GM21390 (cell line): ENCODE results near the gene PIK3R6.
A peak's percentile ranks its signal among the peaks of the same experiment; 100 is the strongest.

ENCODE experiments used
- ATAC-seq: cut with Tn5 transposase; IDR thresholded peaks from one replicate; pipeline ENCODE4 v1.9.1; 2021; ENCODE audit not compliant: unreplicated experiment

Gene PIK3R6

GRCh38 chr17:8875436-8875835 lies 8.0 kb upstream of the PIK3R6 start:
- no peak for ATAC-seq

- no peak for ATAC-seq
Measured at GRCh38 chr17:8873801-8874715, 6.6 kb upstream of the PIK3R6 start.

GRCh38 chr17:8872705-8873435 lies 5.4 kb upstream of the PIK3R6 start:
- ATAC-seq: no peak

DNA sequence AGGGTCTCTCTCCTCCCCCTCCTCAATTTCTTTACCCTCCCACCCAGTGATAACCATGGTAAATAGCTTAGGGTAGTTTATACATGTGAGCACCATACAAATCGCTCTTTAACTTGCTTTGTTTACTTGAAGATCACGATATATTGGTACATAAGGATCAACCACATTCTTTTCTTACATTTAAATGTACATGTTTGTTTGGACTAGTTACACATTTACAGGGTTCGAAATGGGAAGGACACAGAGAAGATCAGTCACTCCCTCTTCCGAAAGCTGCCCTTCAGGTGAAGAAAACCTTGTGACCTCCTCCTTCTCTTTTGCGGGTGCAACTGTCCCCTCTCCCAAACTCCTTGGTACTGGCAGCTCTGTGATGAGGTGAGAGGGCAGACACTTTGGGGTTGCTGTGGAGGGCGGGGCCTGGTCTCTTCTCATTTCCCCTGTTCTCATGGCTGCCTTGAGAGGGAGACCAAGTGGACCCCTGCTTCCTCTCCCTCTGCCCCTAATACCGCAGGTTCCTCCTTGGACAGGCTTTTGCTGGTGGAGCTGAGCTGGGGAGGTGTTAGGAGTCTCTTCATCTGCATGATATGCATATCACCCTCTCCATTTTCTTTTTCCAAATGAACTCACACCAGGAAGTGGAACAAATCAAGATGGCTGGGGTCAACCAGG lies 4.7 kb upstream of the PIK3R6 start:
- no peak for ATAC-seq

DNA sequence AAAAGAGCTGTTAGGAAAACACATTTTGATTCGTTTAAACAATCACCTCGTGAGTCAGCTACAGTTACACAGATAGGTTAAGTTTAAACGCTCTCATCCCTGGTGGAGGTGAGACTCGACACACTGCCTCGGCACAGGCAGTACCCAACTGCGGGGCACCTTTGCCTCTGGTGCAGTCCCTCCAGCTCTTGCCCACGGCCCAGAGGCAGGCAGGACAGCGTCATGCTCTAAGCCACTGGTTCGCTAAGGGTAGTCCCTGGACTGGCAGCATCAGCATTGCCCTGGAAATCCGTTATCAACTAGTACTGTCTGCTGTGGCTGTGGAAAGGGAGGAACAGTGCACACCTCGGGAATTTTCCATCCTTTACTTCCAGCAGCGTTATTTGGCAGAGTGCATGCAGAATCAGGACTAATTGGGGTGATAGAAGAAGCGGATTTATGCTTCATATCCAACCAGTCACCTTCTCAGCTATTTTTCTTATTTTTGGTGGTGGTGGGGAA lies 3.7 kb upstream of the PIK3R6 start:
- no peak for ATAC-seq

GRCh38 chr17:8870406-8871040 lies 3.0 kb upstream of the PIK3R6 start:
- ATAC-seq: no peak

GRCh38 chr17:8869114-8869815 lies 1.8 kb upstream of the PIK3R6 start:
- ATAC-seq: no peak

- ATAC-seq: no peak
Measured at GRCh38 chr17:8868529-8868951, 1.1 kb upstream of the PIK3R6 start.

- no peak for ATAC-seq
Measured at GRCh38 chr17:8868092-8868491, 618 bp upstream of the PIK3R6 start.

- ATAC-seq: no peak
Measured at GRCh38 chr17:8865811-8866210, 1.7 kb downstream of the PIK3R6 start.

DNA sequence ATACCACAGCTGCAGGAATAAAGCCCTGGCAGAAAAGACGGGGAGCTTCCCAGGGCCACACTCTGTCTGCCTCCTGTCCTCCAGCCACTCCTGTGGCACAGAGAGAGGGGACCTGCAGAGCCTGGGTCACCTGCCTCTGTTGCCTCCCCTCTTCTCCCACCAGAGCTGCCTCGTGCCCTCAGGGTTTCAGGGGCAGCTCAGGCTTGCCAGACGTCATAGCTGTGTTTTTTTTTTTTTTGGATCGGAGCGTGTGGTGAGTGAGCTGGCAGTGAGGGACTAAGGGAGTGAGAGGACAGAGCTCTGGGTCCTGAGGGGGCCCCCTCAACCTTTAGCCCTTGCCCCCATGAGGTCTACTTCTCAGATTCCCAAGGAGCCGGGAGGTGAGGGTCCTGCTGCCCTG lies 2.1 kb downstream of the PIK3R6 start:
- ATAC-seq: no peak

DNA sequence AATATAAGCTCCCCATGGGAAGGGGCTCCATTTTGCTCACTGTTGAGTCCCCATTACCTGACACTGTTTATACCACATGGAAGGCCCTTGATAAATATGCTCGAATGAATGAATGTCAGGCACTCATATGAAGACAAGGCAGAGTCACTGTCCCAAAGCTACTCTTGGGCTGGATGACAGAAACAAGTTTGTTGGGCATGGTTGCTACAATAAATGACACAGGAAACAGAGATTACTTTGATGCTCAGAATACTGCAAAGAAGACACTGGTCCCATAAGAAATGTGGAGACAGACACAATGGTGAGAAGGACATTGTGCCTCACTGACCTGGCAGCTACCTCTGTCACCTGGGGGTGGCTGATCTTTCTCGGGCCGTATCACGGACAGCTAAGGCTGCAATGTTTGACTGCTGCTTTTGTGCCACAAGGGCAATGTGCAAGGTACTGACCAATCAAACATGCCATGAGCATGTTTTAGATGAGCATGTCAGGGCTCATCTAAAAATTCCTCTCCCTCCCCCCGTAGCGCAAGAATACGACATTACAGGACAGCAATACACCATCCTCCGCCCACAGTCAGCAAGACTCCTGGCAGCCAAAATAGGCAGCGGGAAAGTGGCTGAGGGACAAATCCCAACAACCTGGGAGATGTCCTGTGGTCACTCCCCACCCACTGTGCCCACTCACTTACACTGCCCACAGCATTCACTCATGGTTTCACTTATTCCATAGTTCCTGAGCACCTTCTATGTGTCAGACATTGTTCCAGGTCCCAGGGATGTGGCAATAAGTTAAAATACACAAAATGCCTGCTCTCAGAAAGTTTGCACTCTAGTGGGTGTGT lies 5.0 kb downstream of the PIK3R6 start:
- ATAC-seq: no peak

- ATAC-seq: no peak
Measured at GRCh38 chr17:8861495-8862181, 5.8 kb downstream of the PIK3R6 start.

GRCh38 chr17:8859804-8860430 lies 7.6 kb downstream of the PIK3R6 start:
- no peak for ATAC-seq

- ATAC-seq: no peak
Measured at GRCh38 chr17:8859027-8859803, 8.3 kb downstream of the PIK3R6 start.

DNA sequence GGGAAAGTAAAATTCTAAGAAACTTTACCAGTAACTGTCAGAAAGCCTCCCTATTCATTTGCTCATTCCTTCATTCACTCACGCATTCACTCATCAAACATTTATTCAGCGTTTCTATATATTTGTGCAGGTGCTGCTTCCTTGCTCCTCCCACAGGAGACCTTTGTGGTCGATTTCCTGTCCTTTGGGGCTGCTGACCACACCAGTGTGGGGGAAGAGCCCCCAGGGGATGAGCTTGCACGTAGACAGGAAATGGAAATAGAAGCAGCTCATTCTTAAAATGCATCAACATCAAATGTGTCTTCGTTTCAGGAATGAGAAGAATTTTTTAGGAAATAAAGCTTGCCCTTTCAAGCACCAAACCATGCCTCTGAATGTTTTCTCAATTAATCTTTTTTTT lies 9.6 kb downstream of the PIK3R6 start:
- ATAC-seq: peak; percentile 36

DNA sequence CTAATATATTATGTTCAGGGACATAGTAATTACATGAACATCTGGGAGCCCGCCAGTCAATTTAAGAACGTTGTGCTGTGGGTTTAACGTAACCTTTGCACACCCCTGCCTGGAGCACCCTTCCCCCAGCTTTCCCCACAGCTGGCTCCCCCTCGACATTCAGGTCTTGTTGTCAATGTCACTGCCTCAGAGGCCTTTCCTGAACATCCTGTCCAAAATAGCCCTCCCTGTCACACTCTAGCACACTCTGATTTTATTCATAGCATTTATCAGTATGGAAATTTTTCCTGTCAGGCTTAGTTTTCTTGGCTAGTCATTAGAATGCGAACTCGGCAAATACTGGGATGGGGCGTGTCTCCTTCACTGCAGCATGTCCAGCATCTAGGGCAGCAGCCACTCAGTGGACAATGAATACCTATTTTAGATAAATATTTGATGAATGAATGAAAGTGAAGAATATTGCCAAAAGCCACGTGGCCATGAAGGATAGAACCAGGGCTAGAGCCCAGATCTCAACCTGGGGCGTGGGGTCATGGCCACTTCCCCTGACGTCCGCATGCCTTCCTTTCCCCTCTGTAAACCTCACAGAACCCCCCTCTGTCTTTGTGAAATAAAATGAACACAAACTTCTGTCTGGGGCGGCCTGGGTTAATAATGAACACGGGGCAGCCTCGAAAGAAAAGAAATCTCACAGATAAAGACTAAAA lies 10.5 kb downstream of the PIK3R6 start:
- ATAC-seq: no peak
